Stomach smooth muscle (tissue), 2 donors: ENCODE data around the gene TMED8.
"Not testable (repeated sequence)": the region's sequence is repeated elsewhere in the genome, so short reads cannot be mapped to it uniquely, and the experiment has no call there.

Experiments
- H3K27ac ChIP-seq: one replicate; pipeline ENCODE4 v1.7.0; 2013; ENCODE audit warnings: mild to moderate bottlenecking, low read length, inconsistent platforms
- H3K27me3 ChIP-seq, 2 donors: one replicate each; pipeline ENCODE4 v1.7.0; 2013; ENCODE audit warnings: low read length in 2 of 2; ENCODE audit not compliant: insufficient read depth in 2 of 2, control insufficient read depth in 1 of 2
- H3K36me3 ChIP-seq, 2 donors: one replicate each; pipeline ENCODE4 v1.7.0; 2013; ENCODE audit warnings: low read length in 2 of 2; ENCODE audit not compliant: control insufficient read depth in 2 of 2, insufficient read depth in 2 of 2
- H3K4me1 ChIP-seq: one replicate; pipeline ENCODE4 v1.7.0; 2013; ENCODE audit warnings: low read length; ENCODE audit not compliant: control insufficient read depth, insufficient read depth
- H3K4me3 ChIP-seq, 2 donors: one replicate each; pipeline ENCODE4 v1.7.0; 2013; ENCODE audit warnings: low read length in 2 of 2
- H3K9ac ChIP-seq, 2 donors: one replicate each; pipeline ENCODE4 v1.7.0; 2013; ENCODE audit warnings: low read length in 2 of 2, mild to moderate bottlenecking in 1 of 2
- H3K9me3 ChIP-seq, 2 donors: one replicate each; pipeline ENCODE4 v1.7.0; 2013; ENCODE audit warnings: low read length in 2 of 2; ENCODE audit not compliant: control insufficient read depth in 2 of 2
- donor health status: healthy.
- donor health status: Pancreatic carcinoma.

TMED8 gene

GRCh38 chr14:77340389-77340788 lies 36.5 kb downstream of the TMED8 start:
- Histone ChIP-seq H3K9me3 (no peaks in the 10 kb centered on the region), H3K9ac (no peak overlapping the region), H3K27me3 (no peaks in the 10 kb centered on the region), H3K4me3 (no peak overlapping the region), H3K4me1 (no peaks in the 10 kb centered on the region), H3K27ac (no peak overlapping the region), H3K36me3 (peaks cover 7 to 29% of the 10 kb centered on the region in 2 donors)

- Histone ChIP-seq H3K36me3 (peaks cover 7 to 29% of the 10 kb centered on the region in 2 donors), H3K4me3 (no peak overlapping the region)
Measured at GRCh38 chr14:77339407-77339806, 37.5 kb downstream of the TMED8 start.

GRCh38 chr14:77338302-77338701 lies 38.6 kb downstream of the TMED8 start:
- Histone ChIP-seq H3K36me3 (peaks cover 7 to 20% of the 10 kb centered on the region in 2 donors), H3K27me3 (no peaks in the 10 kb centered on the region), H3K4me3 (no peak overlapping the region), H3K4me1 (no peaks in the 10 kb centered on the region), H3K9ac (no peak overlapping the region), H3K9me3 (no peaks in the 10 kb centered on the region), H3K27ac (no peak overlapping the region)

More at GRCh38 chr14:77339407-77339806, 37.5 kb downstream of the TMED8 start:
- no peaks in the 10 kb centered on the region for H3K9me3 ChIP-seq
- no peak overlapping the region for H3K27ac ChIP-seq
- no peak overlapping the region for H3K9ac ChIP-seq
- H3K27me3 ChIP-seq = no peaks in the 10 kb centered on the region
- no peaks in the 10 kb centered on the region for H3K4me1 ChIP-seq

- H3K27ac ChIP-seq = no peak overlapping the region
- H3K36me3 ChIP-seq = peaks cover 7 to 17% of the 10 kb centered on the region in 2 donors
Measured at GRCh38 chr14:77337880-77338279, 39.0 kb downstream of the TMED8 start.

GRCh38 chr14:77337255-77337654 lies 39.6 kb downstream of the TMED8 start:
- H3K27me3 ChIP-seq, H3K9me3 ChIP-seq, H3K9ac ChIP-seq, H3K27ac ChIP-seq, H3K4me1 ChIP-seq, H3K4me3 ChIP-seq: not testable (repeated sequence)
- H3K36me3 ChIP-seq = peaks cover 7 to 15% of the 10 kb centered on the region in 2 donors

More at GRCh38 chr14:77337880-77338279, 39.0 kb downstream of the TMED8 start:
- no peaks in the 10 kb centered on the region for H3K4me1 ChIP-seq
- H3K4me3 ChIP-seq = no peak overlapping the region
- H3K9ac ChIP-seq = no peak overlapping the region
- H3K9me3 ChIP-seq = no peaks in the 10 kb centered on the region
- H3K27me3 ChIP-seq = no peaks in the 10 kb centered on the region

- H3K27ac ChIP-seq = no peak overlapping the region
- H3K9ac ChIP-seq = no peak overlapping the region
- no peaks in the 10 kb centered on the region for H3K9me3 ChIP-seq
- H3K36me3 ChIP-seq = peaks cover 6 to 7% of the 10 kb centered on the region in 2 donors
- H3K27me3 ChIP-seq = no peaks in the 10 kb centered on the region
- H3K4me3 ChIP-seq = no peak overlapping the region
- H3K4me1 ChIP-seq = no peaks in the 10 kb centered on the region
Measured at GRCh38 chr14:77335576-77335975, 41.3 kb downstream of the TMED8 start.

GRCh38 chr14:77329872-77330271 lies 47.0 kb downstream of the TMED8 start:
- H3K27me3 ChIP-seq = no peaks in the 10 kb centered on the region
- no peak overlapping the region for H3K4me3 ChIP-seq
- no peak overlapping the region for H3K27ac ChIP-seq
- no peak overlapping the region for H3K9ac ChIP-seq
- H3K4me1 ChIP-seq = no peaks in the 10 kb centered on the region
- no peaks in the 10 kb centered on the region for H3K9me3 ChIP-seq
- H3K36me3 ChIP-seq = no peaks in the 10 kb centered on the region

GRCh38 chr14:77327111-77327510 lies 49.8 kb downstream of the TMED8 start:
- Histone ChIP-seq H3K9me3 (no peaks in the 10 kb centered on the region), H3K4me1 (peaks cover 5% of the 10 kb centered on the region), H3K9ac (no peak overlapping the region), H3K36me3 (no peaks in the 10 kb centered on the region), H3K27ac (no peak overlapping the region), H3K27me3 (no peaks in the 10 kb centered on the region), H3K4me3 (no peak overlapping the region)

GRCh38 chr14:77325746-77326094 lies 51.2 kb downstream of the TMED8 start:
- H3K27ac ChIP-seq = no peak overlapping the region
- H3K36me3 ChIP-seq = no peaks in the 10 kb centered on the region
- H3K4me3 ChIP-seq = no peak overlapping the region

GRCh38 chr14:77324816-77325745 lies 51.8 kb downstream of the TMED8 start:
- no peak overlapping the region for H3K4me3 ChIP-seq
- peaks cover 11% of the 10 kb centered on the region for H3K4me1 ChIP-seq
- H3K9ac ChIP-seq = no peak overlapping the region
- no peaks in the 10 kb centered on the region for H3K36me3 ChIP-seq
- H3K27ac ChIP-seq = no peak overlapping the region
- no peaks in the 10 kb centered on the region for H3K9me3 ChIP-seq
- no peaks in the 10 kb centered on the region for H3K27me3 ChIP-seq

More at GRCh38 chr14:77325746-77326094, 51.2 kb downstream of the TMED8 start:
- H3K27me3 ChIP-seq = no peaks in the 10 kb centered on the region
- peaks cover 8% of the 10 kb centered on the region for H3K4me1 ChIP-seq
- H3K9me3 ChIP-seq = no peaks in the 10 kb centered on the region
- H3K9ac ChIP-seq = no peak overlapping the region

GRCh38 chr14:77324289-77324688 lies 52.6 kb downstream of the TMED8 start:
- no peak overlapping the region for H3K4me3 ChIP-seq
- H3K9me3 ChIP-seq = no peaks in the 10 kb centered on the region
- H3K27ac ChIP-seq = no peak overlapping the region
- H3K36me3 ChIP-seq = no peaks in the 10 kb centered on the region
- H3K9ac ChIP-seq = no peak overlapping the region
- no peaks in the 10 kb centered on the region for H3K27me3 ChIP-seq
- peaks cover 18% of the 10 kb centered on the region for H3K4me1 ChIP-seq
